ENCODE data around the gene PDLIM5.
"Not testable (repeated sequence)": the region's sequence is repeated elsewhere in the genome, so short reads cannot be mapped to it uniquely, and the experiment has no call there.

The PDLIM5 gene

GRCh38 chr4:94504545-94504944, 52.8 kb downstream of the PDLIM5 start:
- Histone ChIP-seq H3K9ac (ENCODE audit: low read length) (no peak overlapping the region), H3K27ac (ENCODE audit: low read depth, low read length) (no peak overlapping the region), H3K9me3 (ENCODE audit: low read length) (no peaks in the 10 kb centered on the region), H3K36me3 (ENCODE audit: insufficient read depth, low read length) (no peaks in the 10 kb centered on the region), H3K4me1 (ENCODE audit: insufficient read depth, low read length) (peaks cover 43% of the 10 kb centered on the region), H3K27me3 (ENCODE audit: control insufficient read depth in 1 of 2, insufficient read depth in 2 of 2, low read length in 2 of 2) (no peaks in the 10 kb centered on the region), H3K4me3 (ENCODE audit: low read depth in 1 of 2, low read length in 2 of 2) (no peak overlapping the region)

GRCh38 chr4:94506822-94507221, 55.1 kb downstream of the PDLIM5 start:
- Histone ChIP-seq H3K36me3 (ENCODE audit: insufficient read depth, low read length) (no peaks in the 10 kb centered on the region), H3K27me3 (ENCODE audit: control insufficient read depth in 1 of 2, insufficient read depth in 2 of 2, low read length in 2 of 2) (no peaks in the 10 kb centered on the region), H3K4me1 (ENCODE audit: insufficient read depth, low read length) (peaks cover 43% of the 10 kb centered on the region), H3K9ac (ENCODE audit: low read length) (no peak overlapping the region), H3K27ac (ENCODE audit: low read depth, low read length) (no peak overlapping the region), H3K9me3 (ENCODE audit: low read length) (no peaks in the 10 kb centered on the region), H3K4me3 (ENCODE audit: low read depth in 1 of 2, low read length in 2 of 2) (no peak overlapping the region)

- H3K4me3 ChIP-seq (ENCODE audit: low read depth in 1 of 2, low read length in 2 of 2), result no peak overlapping the region
- H3K36me3 ChIP-seq (ENCODE audit: insufficient read depth, low read length), result no peaks in the 10 kb centered on the region
- H3K27ac ChIP-seq (ENCODE audit: low read depth, low read length), result peak overlapping the region; percentile 7
- no peaks in the 10 kb centered on the region for H3K9me3 ChIP-seq (ENCODE audit: low read length)
- no peaks in the 10 kb centered on the region for H3K27me3 ChIP-seq (ENCODE audit: control insufficient read depth in 1 of 2, insufficient read depth in 2 of 2, low read length in 2 of 2)
- no peak overlapping the region for H3K9ac ChIP-seq (ENCODE audit: low read length)
- peaks cover 43% of the 10 kb centered on the region for H3K4me1 ChIP-seq (ENCODE audit: insufficient read depth, low read length)
Observed at GRCh38 chr4:94507281-94507680, 55.5 kb downstream of the PDLIM5 start.

- Histone ChIP-seq H3K36me3 (ENCODE audit: insufficient read depth, low read length) (no peaks in the 10 kb centered on the region), H3K27ac (ENCODE audit: low read depth, low read length) (peak overlapping the region; percentile 7), H3K27me3 (ENCODE audit: control insufficient read depth in 1 of 2, insufficient read depth in 2 of 2, low read length in 2 of 2) (no peaks in the 10 kb centered on the region), H3K4me3 (ENCODE audit: low read depth in 1 of 2, low read length in 2 of 2) (no peak overlapping the region), H3K9me3 (ENCODE audit: low read length) (no peaks in the 10 kb centered on the region), H3K9ac (ENCODE audit: low read length) (no peak overlapping the region), H3K4me1 (ENCODE audit: insufficient read depth, low read length) (peaks cover 43% of the 10 kb centered on the region)
Observed at GRCh38 chr4:94507708-94508107, 56.0 kb downstream of the PDLIM5 start.

GRCh38 chr4:94508296-94508695, 56.6 kb downstream of the PDLIM5 start:
- H3K9ac ChIP-seq (ENCODE audit: low read length), result no peak overlapping the region
- peaks cover 43% of the 10 kb centered on the region for H3K4me1 ChIP-seq (ENCODE audit: insufficient read depth, low read length)
- H3K4me3 ChIP-seq (ENCODE audit: low read depth in 1 of 2, low read length in 2 of 2), result no peak overlapping the region
- no peak overlapping the region for H3K27ac ChIP-seq (ENCODE audit: low read depth, low read length)
- H3K36me3 ChIP-seq (ENCODE audit: insufficient read depth, low read length), result no peaks in the 10 kb centered on the region
- no peaks in the 10 kb centered on the region for H3K27me3 ChIP-seq (ENCODE audit: control insufficient read depth in 1 of 2, insufficient read depth in 2 of 2, low read length in 2 of 2)
- H3K9me3 ChIP-seq (ENCODE audit: low read length), result no peaks in the 10 kb centered on the region

- Histone ChIP-seq H3K9ac (ENCODE audit: low read length) (no peak overlapping the region), H3K9me3 (ENCODE audit: low read length) (no peaks in the 10 kb centered on the region), H3K36me3 (ENCODE audit: insufficient read depth, low read length) (no peaks in the 10 kb centered on the region), H3K4me1 (ENCODE audit: insufficient read depth, low read length) (peaks cover 38% of the 10 kb centered on the region), H3K27me3 (ENCODE audit: control insufficient read depth in 1 of 2, insufficient read depth in 2 of 2, low read length in 2 of 2) (no peaks in the 10 kb centered on the region), H3K27ac (ENCODE audit: low read depth, low read length) (no peak overlapping the region), H3K4me3 (ENCODE audit: low read depth in 1 of 2, low read length in 2 of 2) (no peak overlapping the region)
Observed at GRCh38 chr4:94508806-94509205, 57.1 kb downstream of the PDLIM5 start.

- H3K27ac ChIP-seq (ENCODE audit: low read depth, low read length), result no peak overlapping the region
- H3K27me3 ChIP-seq (ENCODE audit: control insufficient read depth in 1 of 2, insufficient read depth in 2 of 2, low read length in 2 of 2), result no peaks in the 10 kb centered on the region
- no peaks in the 10 kb centered on the region for H3K36me3 ChIP-seq (ENCODE audit: insufficient read depth, low read length)
- H3K4me1 ChIP-seq (ENCODE audit: insufficient read depth, low read length), result peaks cover 39% of the 10 kb centered on the region
- no peak overlapping the region for H3K4me3 ChIP-seq (ENCODE audit: low read depth in 1 of 2, low read length in 2 of 2)
- no peaks in the 10 kb centered on the region for H3K9me3 ChIP-seq (ENCODE audit: low read length)
- no peak overlapping the region for H3K9ac ChIP-seq (ENCODE audit: low read length)
Observed at GRCh38 chr4:94511591-94511990, 59.8 kb downstream of the PDLIM5 start.

- not testable (repeated sequence) for H3K27me3 ChIP-seq (ENCODE audit: control insufficient read depth in 1 of 2, insufficient read depth in 2 of 2, low read length in 2 of 2); H3K36me3 ChIP-seq (ENCODE audit: insufficient read depth, low read length); H3K27ac ChIP-seq (ENCODE audit: low read depth, low read length); H3K9me3 ChIP-seq (ENCODE audit: low read length); H3K9ac ChIP-seq (ENCODE audit: low read length); H3K4me3 ChIP-seq (ENCODE audit: low read depth in 1 of 2, low read length in 2 of 2)
- H3K4me1 ChIP-seq (ENCODE audit: insufficient read depth, low read length), result peaks cover 39% of the 10 kb centered on the region
Observed at GRCh38 chr4:94513532-94513931, 61.8 kb downstream of the PDLIM5 start.

- Histone ChIP-seq H3K36me3 (ENCODE audit: insufficient read depth, low read length) (no peaks in the 10 kb centered on the region), H3K27me3 (ENCODE audit: control insufficient read depth in 1 of 2, insufficient read depth in 2 of 2, low read length in 2 of 2) (no peaks in the 10 kb centered on the region), H3K27ac (ENCODE audit: low read depth, low read length) (peak overlapping the region; percentile 33), H3K4me1 (ENCODE audit: insufficient read depth, low read length) (peaks cover 48% of the 10 kb centered on the region), H3K4me3 (ENCODE audit: low read depth in 1 of 2, low read length in 2 of 2) (no peak overlapping the region), H3K9me3 (ENCODE audit: low read length) (no peaks in the 10 kb centered on the region), H3K9ac (ENCODE audit: low read length) (no peak overlapping the region)
Observed at GRCh38 chr4:94515365-94515764, 63.6 kb downstream of the PDLIM5 start.

- Histone ChIP-seq H3K9ac (ENCODE audit: low read length) (no peak overlapping the region), H3K4me3 (ENCODE audit: low read depth in 1 of 2, low read length in 2 of 2) (no peak overlapping the region), H3K36me3 (ENCODE audit: insufficient read depth, low read length) (no peaks in the 10 kb centered on the region), H3K9me3 (ENCODE audit: low read length) (no peaks in the 10 kb centered on the region), H3K27ac (ENCODE audit: low read depth, low read length) (no peak overlapping the region), H3K27me3 (ENCODE audit: control insufficient read depth in 1 of 2, insufficient read depth in 2 of 2, low read length in 2 of 2) (no peaks in the 10 kb centered on the region), H3K4me1 (ENCODE audit: insufficient read depth, low read length) (peaks cover 54% of the 10 kb centered on the region)
Observed at GRCh38 chr4:94516067-94516466, 64.3 kb downstream of the PDLIM5 start.

- Histone ChIP-seq H3K36me3 (ENCODE audit: insufficient read depth, low read length) (no peaks in the 10 kb centered on the region), H3K9me3 (ENCODE audit: low read length) (no peaks in the 10 kb centered on the region), H3K9ac (ENCODE audit: low read length) (no peak overlapping the region), H3K4me3 (ENCODE audit: low read depth in 1 of 2, low read length in 2 of 2) (no peak overlapping the region), H3K27ac (ENCODE audit: low read depth, low read length) (peak overlapping the region; percentile 37), H3K27me3 (ENCODE audit: control insufficient read depth in 1 of 2, insufficient read depth in 2 of 2, low read length in 2 of 2) (no peaks in the 10 kb centered on the region), H3K4me1 (ENCODE audit: insufficient read depth, low read length) (peaks cover 63% of the 10 kb centered on the region)
Observed at GRCh38 chr4:94516999-94517398, 65.3 kb downstream of the PDLIM5 start.

- Histone ChIP-seq H3K9me3 (ENCODE audit: low read length) (no peaks in the 10 kb centered on the region), H3K9ac (ENCODE audit: low read length) (no peak overlapping the region), H3K27me3 (ENCODE audit: control insufficient read depth in 1 of 2, insufficient read depth in 2 of 2, low read length in 2 of 2) (no peaks in the 10 kb centered on the region), H3K4me1 (ENCODE audit: insufficient read depth, low read length) (peaks cover 67% of the 10 kb centered on the region), H3K4me3 (ENCODE audit: low read depth in 1 of 2, low read length in 2 of 2) (no peak overlapping the region), H3K36me3 (ENCODE audit: insufficient read depth, low read length) (no peaks in the 10 kb centered on the region), H3K27ac (ENCODE audit: low read depth, low read length) (no peak overlapping the region)
Observed at GRCh38 chr4:94517492-94517891, 65.8 kb downstream of the PDLIM5 start.
